Ishikawa (cell line): Measurements from ENCODE around the gene SV2B.

Experiments used
- CEBPB ChIP-seq: IDR thresholded peaks from 2 replicates; pipeline ENCODE4 v1.6.1; 2012
- CREB1 ChIP-seq: IDR thresholded peaks from 2 replicates; pipeline ENCODE4 v1.6.1; 2012; ENCODE audit warnings: low read depth
- EGR1 ChIP-seq: IDR thresholded peaks from 2 replicates; pipeline ENCODE4 v1.6.1; 2012
- EP300 ChIP-seq: IDR thresholded peaks from 2 replicates; pipeline ENCODE4 v1.6.1; 2012; ENCODE audit warnings: borderline replicate concordance
- FOXM1 ChIP-seq: IDR thresholded peaks from 2 replicates; pipeline ENCODE4 v1.6.1; 2012; ENCODE audit warnings: low read depth, borderline replicate concordance
- MAX ChIP-seq: IDR thresholded peaks from 2 replicates; pipeline ENCODE4 v1.6.1; 2012
- NFIC ChIP-seq: IDR thresholded peaks from 2 replicates; pipeline ENCODE4 v1.6.1; 2012
- RAD21 ChIP-seq: IDR thresholded peaks from 2 replicates; pipeline ENCODE4 v1.6.1; 2012; ENCODE audit warnings: low read depth
- REST ChIP-seq: IDR thresholded peaks from 2 replicates; pipeline ENCODE4 v1.6.1; 2012; ENCODE audit warnings: low read depth, mild to moderate bottlenecking
- TAF1 ChIP-seq: IDR thresholded peaks from 2 replicates; pipeline ENCODE4 v1.6.1; 2012; ENCODE audit warnings: low read depth, mild to moderate bottlenecking
- TCF12 ChIP-seq: IDR thresholded peaks from 2 replicates; pipeline ENCODE4 v1.6.1; 2012; ENCODE audit warnings: low read depth
- TEAD4 ChIP-seq: IDR thresholded peaks from 2 replicates; pipeline ENCODE4 v1.6.1; 2012
- USF1 ChIP-seq: IDR thresholded peaks from 2 replicates; pipeline ENCODE4 v1.6.1; 2012
- YY1 ChIP-seq: IDR thresholded peaks from 2 replicates; pipeline ENCODE4 v1.6.1; 2012; ENCODE audit warnings: low read depth
- ZBTB7A ChIP-seq: IDR thresholded peaks from 2 replicates; pipeline ENCODE4 v1.6.1; 2012; ENCODE audit warnings: low read depth

Gene SV2B

GRCh38 chr15:91099995-91100813 is at the start of gene SV2B:
Gene SV2B (plus strand): TSS chr15:91100257. CDS start chr15:91226264, 126,007 bp downstream.
- no peak for TF ChIP-seq EP300
- TF ChIP-seq TEAD4: no peak
- TF ChIP-seq CEBPB: no peak
- no peak for TF ChIP-seq TAF1
- no peak for TF ChIP-seq CREB1
- no peak for TF ChIP-seq RAD21
- TF ChIP-seq ZBTB7A: no peak
- TF ChIP-seq NFIC: no peak
- no peak for TF ChIP-seq MAX
- no peak for TF ChIP-seq REST
- TF ChIP-seq EGR1: no peak
- TF ChIP-seq USF1: no peak
- no peak for TF ChIP-seq FOXM1

GRCh38 chr15:91051248-91051647 is 48.8 kb upstream of the SV2B start:
- TF ChIP-seq NFIC (no peak), TCF12 (no peak)

- TF ChIP-seq ZBTB7A (no peak), CREB1 (no peak), REST (no peak), TEAD4 (no peak), TAF1 (no peak), NFIC (no peak), MAX (no peak), EGR1 (no peak), TCF12 (no peak), FOXM1 (no peak), YY1 (no peak), USF1 (no peak), CEBPB (no peak), EP300 (no peak), RAD21 (no peak)
These were observed 45.2 kb upstream of the SV2B start for GRCh38 chr15:91054816-91055215.

- no peak for TF ChIP-seq ZBTB7A
- no peak for TF ChIP-seq MAX
- peak; percentile 93 for TF ChIP-seq RAD21
- TF ChIP-seq EGR1: no peak
These were observed 44.3 kb upstream of the SV2B start for GRCh38 chr15:91055548-91056331.

- no peak for TF ChIP-seq MAX
- no peak for TF ChIP-seq RAD21
- TF ChIP-seq NFIC: no peak
- no peak for TF ChIP-seq TCF12
- TF ChIP-seq TAF1: no peak
- TF ChIP-seq FOXM1: no peak
- TF ChIP-seq CEBPB: no peak
- TF ChIP-seq ZBTB7A: no peak
- no peak for TF ChIP-seq TEAD4
- TF ChIP-seq USF1: no peak
- no peak for TF ChIP-seq CREB1
- TF ChIP-seq YY1: no peak
- no peak for TF ChIP-seq EP300
- no peak for TF ChIP-seq EGR1
- TF ChIP-seq REST: no peak
These were observed 38.8 kb upstream of the SV2B start for GRCh38 chr15:91061230-91061629.
